ENCODE results near the gene HLA-DRB1. TPM values are rescaled to one million over a fixed set of nuclear protein-coding genes. Genes with fewer than 3 reads are reported as not detected.

The HLA-DRB1 gene
- total and polyA plus RNA-seq, 2 experiments from 2014 or later = 0.38 to 1.5 TPM

DNA sequence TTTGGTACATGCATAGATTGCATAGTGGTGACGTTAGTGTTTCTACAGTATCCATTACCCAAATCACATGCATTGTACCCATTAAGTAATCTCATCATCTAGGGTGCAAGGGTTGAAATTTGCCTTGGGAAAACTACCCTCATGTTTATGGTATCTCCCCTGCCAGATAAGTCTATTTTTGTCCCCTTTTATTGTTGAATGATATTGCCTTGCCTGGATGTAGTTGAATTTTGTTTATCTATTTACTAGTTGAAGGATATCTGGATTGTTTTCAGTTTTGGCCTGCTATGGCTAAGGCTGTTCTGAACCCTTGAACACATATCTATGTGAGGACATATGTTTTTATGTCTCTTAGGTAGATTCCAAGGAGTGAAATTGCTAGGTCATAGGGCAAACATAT lies 13.4 kb downstream of the HLA-DRB1 start:
- Histone ChIP-seq H3K27ac (ENCODE audit: low read depth) (no peak overlapping the region), H3K4me2 (no peak overlapping the region), H3F3A (replicated peaks; ENCODE audit: low read depth) (no peaks in the 10 kb centered on the region), H4K20me1 (replicated peaks; ENCODE audit: insufficient read depth) (no peaks in the 10 kb centered on the region), H3K79me2 (replicated peaks; ENCODE audit: insufficient read depth) (no peaks in the 10 kb centered on the region), H3K36me3 (ENCODE audit: insufficient read depth) (no peaks in the 10 kb centered on the region), H3K9me2 (ENCODE audit: insufficient read depth) (no peaks in the 10 kb centered on the region), H2AFZ (no peak overlapping the region), H3K4me1 (ENCODE audit: insufficient read depth) (no peaks in the 10 kb centered on the region), H3K4me3 (no peak overlapping the region), H3K27me3 (ENCODE audit: insufficient read depth) (no peaks in the 10 kb centered on the region)
- H3K4me1 Mint-ChIP-seq = peaks cover 3% of the 10 kb centered on the region; the same call in 2 of the 3 replicates
- ATAC-seq (no peak), DNase-seq (ENCODE audit: low spot score) (no peak)
- no peak for TF ChIP-seq NANOG (IDR thresholded peaks at IDR 0.05; ENCODE audit: borderline replicate concordance)
- TF ChIP-seq POLR2AphosphoS5 (IDR thresholded peaks at IDR 0.05; ENCODE audit: low read depth) = no peak
- TF ChIP-seq, protein P1, sequence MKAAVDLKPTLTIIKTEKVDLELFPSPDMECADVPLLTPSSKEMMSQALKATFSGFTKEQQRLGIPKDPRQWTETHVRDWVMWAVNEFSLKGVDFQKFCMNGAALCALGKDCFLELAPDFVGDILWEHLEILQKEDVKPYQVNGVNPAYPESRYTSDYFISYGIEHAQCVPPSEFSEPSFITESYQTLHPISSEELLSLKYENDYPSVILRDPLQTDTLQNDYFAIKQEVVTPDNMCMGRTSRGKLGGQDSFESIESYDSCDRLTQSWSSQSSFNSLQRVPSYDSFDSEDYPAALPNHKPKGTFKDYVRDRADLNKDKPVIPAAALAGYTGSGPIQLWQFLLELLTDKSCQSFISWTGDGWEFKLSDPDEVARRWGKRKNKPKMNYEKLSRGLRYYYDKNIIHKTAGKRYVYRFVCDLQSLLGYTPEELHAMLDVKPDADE (IDR thresholded peaks at IDR 0.05) = no peak
- no peak for TF ChIP-seq JUNB (IDR thresholded peaks at IDR 0.05; ENCODE audit: unreplicated experiment)
- no peak for TF ChIP-seq EZH2phosphoT487 (IDR thresholded peaks at IDR 0.05; ENCODE audit: unreplicated experiment)
- no peak for TF ChIP-seq ZNF331 (CRISPR knock-in tag; IDR thresholded peaks at IDR 0.05; ENCODE audit: low read depth)
- no peak for TF ChIP-seq EZH2 (IDR thresholded peaks at IDR 0.05; ENCODE audit: low read depth, unreplicated experiment)
- TF ChIP-seq, protein P2, sequence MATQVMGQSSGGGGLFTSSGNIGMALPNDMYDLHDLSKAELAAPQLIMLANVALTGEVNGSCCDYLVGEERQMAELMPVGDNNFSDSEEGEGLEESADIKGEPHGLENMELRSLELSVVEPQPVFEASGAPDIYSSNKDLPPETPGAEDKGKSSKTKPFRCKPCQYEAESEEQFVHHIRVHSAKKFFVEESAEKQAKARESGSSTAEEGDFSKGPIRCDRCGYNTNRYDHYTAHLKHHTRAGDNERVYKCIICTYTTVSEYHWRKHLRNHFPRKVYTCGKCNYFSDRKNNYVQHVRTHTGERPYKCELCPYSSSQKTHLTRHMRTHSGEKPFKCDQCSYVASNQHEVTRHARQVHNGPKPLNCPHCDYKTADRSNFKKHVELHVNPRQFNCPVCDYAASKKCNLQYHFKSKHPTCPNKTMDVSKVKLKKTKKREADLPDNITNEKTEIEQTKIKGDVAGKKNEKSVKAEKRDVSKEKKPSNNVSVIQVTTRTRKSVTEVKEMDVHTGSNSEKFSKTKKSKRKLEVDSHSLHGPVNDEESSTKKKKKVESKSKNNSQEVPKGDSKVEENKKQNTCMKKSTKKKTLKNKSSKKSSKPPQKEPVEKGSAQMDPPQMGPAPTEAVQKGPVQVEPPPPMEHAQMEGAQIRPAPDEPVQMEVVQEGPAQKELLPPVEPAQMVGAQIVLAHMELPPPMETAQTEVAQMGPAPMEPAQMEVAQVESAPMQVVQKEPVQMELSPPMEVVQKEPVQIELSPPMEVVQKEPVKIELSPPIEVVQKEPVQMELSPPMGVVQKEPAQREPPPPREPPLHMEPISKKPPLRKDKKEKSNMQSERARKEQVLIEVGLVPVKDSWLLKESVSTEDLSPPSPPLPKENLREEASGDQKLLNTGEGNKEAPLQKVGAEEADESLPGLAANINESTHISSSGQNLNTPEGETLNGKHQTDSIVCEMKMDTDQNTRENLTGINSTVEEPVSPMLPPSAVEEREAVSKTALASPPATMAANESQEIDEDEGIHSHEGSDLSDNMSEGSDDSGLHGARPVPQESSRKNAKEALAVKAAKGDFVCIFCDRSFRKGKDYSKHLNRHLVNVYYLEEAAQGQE (IDR thresholded peaks at IDR 0.05; ENCODE audit: unreplicated experiment) = no peak
- no peak overlapping the region for H3K27ac Mint-ChIP-seq
- H3K36me3 Mint-ChIP-seq (ENCODE audit: low read depth) = no peaks in the 10 kb centered on the region
- H3K9me3 Mint-ChIP-seq = no peaks in the 10 kb centered on the region
- peaks cover 4% of the 10 kb centered on the region for H3K27me3 Mint-ChIP-seq (ENCODE audit: insufficient read depth, low read depth, poor library complexity)
- H3K4me3 Mint-ChIP-seq = no peak overlapping the region

DNA sequence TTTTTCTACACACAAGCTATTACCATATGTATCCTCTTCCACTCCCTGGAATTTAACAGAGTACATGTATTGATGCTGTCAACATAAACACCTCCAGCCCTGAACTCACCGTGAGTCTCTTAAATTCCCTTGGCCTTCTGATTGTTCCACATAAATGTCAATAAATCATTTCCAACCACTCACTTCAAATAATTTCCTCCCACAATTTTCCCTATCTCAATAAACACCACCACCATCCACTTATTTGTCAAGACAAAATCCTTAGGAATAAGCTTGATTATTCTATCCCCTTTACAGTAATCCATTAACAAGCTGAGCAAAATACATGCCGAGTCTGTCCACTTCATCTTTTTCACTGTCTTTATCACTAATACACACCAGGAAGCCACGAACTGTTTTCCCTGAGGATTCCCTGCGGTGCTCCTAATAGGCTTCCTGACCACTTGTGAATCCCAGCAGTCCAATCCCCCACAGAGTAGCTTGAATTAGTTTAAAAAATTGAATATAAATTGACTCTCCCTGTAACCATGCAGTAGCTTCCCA lies 19.2 kb downstream of the HLA-DRB1 start:
- Mint-ChIP-seq H3K27me3 (ENCODE audit: insufficient read depth, low read depth, poor library complexity) (no peaks in the 10 kb centered on the region), H3K27ac (no peak overlapping the region), H3K4me3 (no peak overlapping the region), H3K36me3 (ENCODE audit: low read depth) (peaks cover 3% of the 10 kb centered on the region; the same call in 2 of the 3 replicates), H3K4me1 (peaks cover 3% of the 10 kb centered on the region; the same call in 2 of the 3 replicates), H3K9me3 (peaks cover 5% of the 10 kb centered on the region; the same call in 1 of the 3 replicates)
- DNase-seq (ENCODE audit: low spot score) = no peak
- Histone ChIP-seq H3K27me3 (ENCODE audit: insufficient read depth) (no peaks in the 10 kb centered on the region), H3K36me3 (ENCODE audit: insufficient read depth) (no peaks in the 10 kb centered on the region), H2AFZ (no peak overlapping the region), H4K20me1 (replicated peaks; ENCODE audit: insufficient read depth) (no peaks in the 10 kb centered on the region), H3K27ac (ENCODE audit: low read depth) (no peak overlapping the region), H3K9me2 (ENCODE audit: insufficient read depth) (no peaks in the 10 kb centered on the region), H3K4me3 (no peak overlapping the region), H3K79me2 (replicated peaks; ENCODE audit: insufficient read depth) (no peaks in the 10 kb centered on the region), H3K4me1 (ENCODE audit: insufficient read depth) (no peaks in the 10 kb centered on the region), H3K4me2 (no peak overlapping the region), H3F3A (replicated peaks; ENCODE audit: low read depth) (no peaks in the 10 kb centered on the region)
- no peak for ATAC-seq
- TF ChIP-seq, protein P2 (IDR thresholded peaks at IDR 0.05; ENCODE audit: unreplicated experiment) = no peak
- TF ChIP-seq, protein P1 (IDR thresholded peaks at IDR 0.05) = no peak
- TF ChIP-seq POLR2AphosphoS5 (IDR thresholded peaks at IDR 0.05; ENCODE audit: low read depth) (no peak), EZH2 (IDR thresholded peaks at IDR 0.05; ENCODE audit: low read depth, unreplicated experiment) (no peak), CREB1 (CRISPR knock-in tag; IDR thresholded peaks at IDR 0.05; ENCODE audit: low read depth) (no peak), STAT1 (IDR thresholded peaks at IDR 0.05; ENCODE audit: unreplicated experiment) (no peak), NANOG (IDR thresholded peaks at IDR 0.05; ENCODE audit: borderline replicate concordance) (no peak), EZH2phosphoT487 (IDR thresholded peaks at IDR 0.05; ENCODE audit: unreplicated experiment) (no peak)
- TF ChIP-seq, protein P3, sequence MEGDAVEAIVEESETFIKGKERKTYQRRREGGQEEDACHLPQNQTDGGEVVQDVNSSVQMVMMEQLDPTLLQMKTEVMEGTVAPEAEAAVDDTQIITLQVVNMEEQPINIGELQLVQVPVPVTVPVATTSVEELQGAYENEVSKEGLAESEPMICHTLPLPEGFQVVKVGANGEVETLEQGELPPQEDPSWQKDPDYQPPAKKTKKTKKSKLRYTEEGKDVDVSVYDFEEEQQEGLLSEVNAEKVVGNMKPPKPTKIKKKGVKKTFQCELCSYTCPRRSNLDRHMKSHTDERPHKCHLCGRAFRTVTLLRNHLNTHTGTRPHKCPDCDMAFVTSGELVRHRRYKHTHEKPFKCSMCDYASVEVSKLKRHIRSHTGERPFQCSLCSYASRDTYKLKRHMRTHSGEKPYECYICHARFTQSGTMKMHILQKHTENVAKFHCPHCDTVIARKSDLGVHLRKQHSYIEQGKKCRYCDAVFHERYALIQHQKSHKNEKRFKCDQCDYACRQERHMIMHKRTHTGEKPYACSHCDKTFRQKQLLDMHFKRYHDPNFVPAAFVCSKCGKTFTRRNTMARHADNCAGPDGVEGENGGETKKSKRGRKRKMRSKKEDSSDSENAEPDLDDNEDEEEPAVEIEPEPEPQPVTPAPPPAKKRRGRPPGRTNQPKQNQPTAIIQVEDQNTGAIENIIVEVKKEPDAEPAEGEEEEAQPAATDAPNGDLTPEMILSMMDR (conservative IDR thresholded peaks at IDR 0.05; ENCODE audit: low read depth in 2 of 2) = no peak

Data from GM23338 (cell line).